AG09309 (cell line): ENCODE data around the gene EN1.

ENCODE experiments used
- DNase-seq: peaks from one replicate; pipeline ENCODE4 v3.0.0-alpha.2; 2010; ENCODE audit warnings: low read depth
- H3K4me3 ChIP-seq: 2 replicates; pipeline ENCODE4 v1.5.1; 2011; ENCODE audit warnings: mild to moderate bottlenecking, low read depth, low read length, moderate library complexity; ENCODE audit not compliant: control insufficient read depth
- TF ChIP-seq, protein P1 (sequence below): IDR thresholded peaks from 2 replicates; pipeline ENCODE4 v1.5.1; 2011; ENCODE audit warnings: mild to moderate bottlenecking, low read depth, low read length, inconsistent platforms; ENCODE audit not compliant: insufficient read depth, control insufficient read depth; ENCODE audit errors: missing control alignments

EN1 gene

DNA sequence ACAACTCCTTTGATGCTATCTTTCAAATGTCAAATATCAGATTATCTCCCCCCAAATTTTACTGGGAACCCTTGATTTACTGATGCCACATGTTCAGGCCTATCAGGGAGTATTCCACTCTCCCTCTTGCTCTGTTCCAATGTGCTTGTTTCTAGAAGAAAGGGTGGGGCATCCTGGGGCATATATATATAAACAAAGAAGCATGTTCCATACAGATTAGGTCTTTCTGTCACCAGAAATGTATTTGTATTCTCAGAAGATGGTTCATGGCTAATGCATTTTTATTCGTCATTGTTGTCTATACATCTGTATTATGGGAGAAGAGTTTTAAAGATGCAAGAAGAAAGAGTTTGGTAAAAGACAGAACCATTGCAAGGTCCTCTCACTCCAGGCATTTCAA, 24.9 kb downstream of the EN1 start:
- no peak overlapping the region for H3K4me3 ChIP-seq
- TF ChIP-seq, protein P1, sequence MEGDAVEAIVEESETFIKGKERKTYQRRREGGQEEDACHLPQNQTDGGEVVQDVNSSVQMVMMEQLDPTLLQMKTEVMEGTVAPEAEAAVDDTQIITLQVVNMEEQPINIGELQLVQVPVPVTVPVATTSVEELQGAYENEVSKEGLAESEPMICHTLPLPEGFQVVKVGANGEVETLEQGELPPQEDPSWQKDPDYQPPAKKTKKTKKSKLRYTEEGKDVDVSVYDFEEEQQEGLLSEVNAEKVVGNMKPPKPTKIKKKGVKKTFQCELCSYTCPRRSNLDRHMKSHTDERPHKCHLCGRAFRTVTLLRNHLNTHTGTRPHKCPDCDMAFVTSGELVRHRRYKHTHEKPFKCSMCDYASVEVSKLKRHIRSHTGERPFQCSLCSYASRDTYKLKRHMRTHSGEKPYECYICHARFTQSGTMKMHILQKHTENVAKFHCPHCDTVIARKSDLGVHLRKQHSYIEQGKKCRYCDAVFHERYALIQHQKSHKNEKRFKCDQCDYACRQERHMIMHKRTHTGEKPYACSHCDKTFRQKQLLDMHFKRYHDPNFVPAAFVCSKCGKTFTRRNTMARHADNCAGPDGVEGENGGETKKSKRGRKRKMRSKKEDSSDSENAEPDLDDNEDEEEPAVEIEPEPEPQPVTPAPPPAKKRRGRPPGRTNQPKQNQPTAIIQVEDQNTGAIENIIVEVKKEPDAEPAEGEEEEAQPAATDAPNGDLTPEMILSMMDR, result no peak
- no peak for DNase-seq

DNA sequence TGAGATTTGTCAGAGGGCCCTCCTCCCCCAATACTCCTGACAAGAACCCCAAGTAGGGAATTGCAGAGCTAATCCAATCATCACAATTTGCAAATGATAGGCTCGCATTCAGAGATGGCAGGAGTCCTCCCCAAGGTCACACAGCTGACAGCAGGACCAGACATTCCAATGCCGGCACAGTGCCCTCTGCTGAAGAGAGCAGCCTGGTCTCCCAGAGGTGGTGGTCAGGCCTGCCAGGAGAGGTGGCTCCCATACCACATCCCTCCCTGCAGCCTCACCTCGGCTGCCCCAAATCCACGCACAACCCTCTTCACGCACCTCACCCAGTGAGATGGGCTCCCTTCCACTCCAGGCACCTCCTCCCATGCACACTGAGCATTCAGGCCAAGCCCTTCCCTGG, 25.4 kb downstream of the EN1 start:
- TF ChIP-seq, protein P1, result no peak
- DNase-seq, result no peak
- no peak overlapping the region for H3K4me3 ChIP-seq

DNA sequence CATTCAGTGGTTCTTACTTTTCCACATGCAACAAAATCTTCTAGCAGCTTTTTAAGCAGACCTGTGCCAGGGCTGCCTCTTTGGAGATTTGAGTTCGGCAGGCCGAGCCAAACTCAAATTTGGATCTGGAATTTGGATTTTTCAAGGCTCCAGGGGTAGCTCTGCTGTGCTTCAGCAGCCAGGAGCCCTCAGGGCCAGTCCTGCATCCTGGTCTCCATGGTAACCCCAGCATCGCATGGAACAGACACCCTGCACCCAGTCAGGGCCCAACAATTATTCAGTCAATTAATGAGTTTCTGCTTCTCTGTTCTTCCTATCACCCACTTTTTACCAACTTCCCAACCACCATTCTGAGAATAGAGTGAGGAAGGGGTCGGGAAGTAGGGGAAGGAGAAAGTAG, 30.0 kb downstream of the EN1 start:
- H3K4me3 ChIP-seq, result no peak overlapping the region
- DNase-seq, result no peak
- TF ChIP-seq, protein P1, result no peak

DNA sequence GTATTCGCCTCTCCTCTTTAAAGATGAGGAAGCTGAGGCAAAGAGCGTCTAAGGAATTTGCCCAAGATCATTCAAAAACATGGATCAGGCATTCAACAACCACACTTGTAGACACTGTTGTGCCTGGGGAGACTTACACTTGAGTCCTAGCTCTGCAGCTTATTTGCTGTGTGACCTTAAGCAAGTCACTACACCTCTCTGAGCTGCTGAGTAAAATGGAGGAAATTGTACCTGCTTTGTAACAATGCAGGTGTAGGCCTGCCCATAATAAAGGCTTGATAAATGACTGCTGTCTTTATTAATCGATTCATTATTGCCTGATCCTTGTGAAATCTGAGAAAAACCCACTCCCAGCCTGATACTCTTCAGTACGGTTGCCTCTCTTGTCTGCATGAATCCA, 30.8 kb downstream of the EN1 start:
- TF ChIP-seq, protein P1, result no peak
- H3K4me3 ChIP-seq, result no peak overlapping the region
- no peak for DNase-seq

DNA sequence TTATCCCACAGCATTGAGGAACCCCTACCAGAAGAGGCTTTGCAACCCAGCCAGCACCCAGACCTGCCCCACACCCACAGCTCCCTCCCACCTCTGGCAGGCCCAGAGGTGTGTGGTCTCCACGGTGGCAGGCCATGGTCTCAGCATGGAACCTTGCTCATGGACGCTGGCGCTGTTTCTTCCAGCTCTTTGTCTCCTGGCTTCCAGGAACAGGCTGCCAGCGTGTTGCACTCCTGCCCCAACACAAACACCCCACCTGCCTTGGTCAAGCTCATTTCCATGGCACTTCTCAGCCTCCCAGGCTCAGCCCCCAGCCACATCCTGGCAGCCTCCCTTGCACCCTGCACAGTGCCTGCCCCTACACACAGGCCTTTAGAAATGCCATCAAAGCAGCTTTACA, 31.7 kb downstream of the EN1 start:
- no peak overlapping the region for H3K4me3 ChIP-seq
- TF ChIP-seq, protein P1, result no peak
- no peak for DNase-seq

DNA sequence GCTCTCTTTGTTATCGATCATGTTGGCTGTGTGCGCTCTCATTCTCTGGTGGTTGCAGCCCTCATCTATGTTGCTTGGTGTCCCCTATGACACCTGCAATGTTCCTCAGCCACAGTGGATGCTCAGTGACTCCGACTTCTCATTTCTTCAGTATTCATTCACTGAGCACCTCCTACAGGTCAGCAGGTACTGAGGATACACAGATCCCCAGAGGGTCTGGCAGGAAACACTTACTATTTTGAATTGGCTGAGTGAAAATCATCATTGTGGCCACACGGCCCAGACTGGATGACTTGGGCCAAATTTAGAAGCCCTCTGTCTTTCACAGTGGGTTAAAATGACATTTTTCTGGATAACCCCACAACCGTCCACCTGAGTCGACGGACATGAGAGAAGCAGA, 32.1 kb downstream of the EN1 start:
- DNase-seq, result no peak
- no peak overlapping the region for H3K4me3 ChIP-seq
- TF ChIP-seq, protein P1, result no peak

DNA sequence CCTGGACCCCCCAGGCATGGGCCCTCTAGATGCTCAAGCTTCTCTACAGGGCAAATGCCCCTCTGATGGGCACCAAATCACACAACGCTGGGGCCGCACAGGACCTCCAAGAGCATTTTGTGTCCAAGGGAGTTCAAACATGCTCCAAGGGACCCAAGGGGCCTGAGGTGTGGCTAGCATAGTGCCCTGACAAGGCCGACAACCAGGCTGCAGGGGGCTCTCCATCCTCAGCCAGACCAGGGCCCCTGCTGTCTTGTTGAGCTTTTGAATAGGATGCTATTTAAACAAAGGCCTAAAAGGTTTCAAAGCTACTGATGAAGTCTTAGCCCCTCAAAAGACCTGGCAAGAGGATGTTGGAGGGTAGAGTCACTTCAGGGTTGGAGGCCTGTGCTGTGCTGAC, 33.1 kb downstream of the EN1 start:
- DNase-seq, result no peak
- H3K4me3 ChIP-seq, result no peak overlapping the region
- TF ChIP-seq, protein P1, result no peak
